DND-41 (cell line): Measurements from ENCODE around the gene EML5.

ENCODE experiments used
- CTCF ChIP-seq: IDR thresholded peaks from 2 replicates; pipeline ENCODE4 v1.5.1; 2012; ENCODE audit warnings: borderline replicate concordance, low read length, moderate library complexity, mild to moderate bottlenecking; ENCODE audit not compliant: poor library complexity, severe bottlenecking; ENCODE audit errors: extremely low read depth
- EZH2 ChIP-seq: IDR thresholded peaks from 3 replicates; pipeline ENCODE4 v1.6.1; 2012; ENCODE audit warnings: borderline replicate concordance, low read depth, mild to moderate bottlenecking, moderate library complexity, low read length, inconsistent platforms; ENCODE audit not compliant: severe bottlenecking

- TF ChIP-seq EZH2 = no peak
- TF ChIP-seq CTCF = no peak
Measured at GRCh38 chr14:88825503-88825902, 32.8 kb upstream of the EML5 start.
